ENCODE measurements around the gene R3HCC1L. TPM values are rescaled to one million over a fixed set of nuclear protein-coding genes. Genes with fewer than 3 reads are reported as not detected.

Gene R3HCC1L
- total and polyA plus RNA-seq, 10 of the 15 experiments (the other 5 are each of a cell fraction or from before 2014, with no cell fraction given): 11.3 to 20.3 (median 15.3) TPM

- TF ChIP-seq GATAD2B (conservative IDR thresholded peaks at IDR 0.05; ENCODE audit: low read depth) (no peak), NFXL1 (IDR thresholded peaks at IDR 0.05; ENCODE audit: borderline replicate concordance) (no peak), IRF3 (IDR thresholded peaks at IDR 0.05) (no peak), PML (IDR thresholded peaks at IDR 0.05; ENCODE audit: low read length) (no peak)
Observed at GRCh38 chr10:98263088-98263487, 128.6 kb downstream of the R3HCC1L start (continued).

- H4K20me1 ChIP-seq (ENCODE audit: control insufficient read depth, insufficient read depth): no peaks in the 10 kb centered on the region
- no peak overlapping the region for H3K9ac ChIP-seq (ENCODE audit: control insufficient read depth, insufficient read depth, low read length)
- FAIRE-seq (no peak), DNase-seq (ENCODE audit: low read depth, low spot score) (no peak), ATAC-seq (no peak)
- 26% methylated on average over 12 of the region's 12 CpGs for whole genome bisulfite sequencing (ENCODE audit: insufficient coverage, insufficient replicate concordance, low lambda C conversion rate, missing lambda C conversion rate)
- CTCF ChIA-PET: no interaction called here
- SMC1A ChIA-PET (ENCODE audit: uncharacterized antibody, unreplicated experiment): interaction anchor here (1.3 kb wide), 1 partner anchor 15 kb away, joined by 3 read pairs; no protein-coding TSS in a partner anchor
- no peak overlapping the region for H3K4me3 ChIP-seq
- intact Hi-C loops (cut with micrococcal nuclease; ENCODE audit: unreplicated experiment): no loop called here
- TF ChIP-seq FOXK2 (IDR thresholded peaks at IDR 0.05) (no peak), STAT1 (conservative IDR thresholded peaks at IDR 0.05) (no peak), ZZZ3 (IDR thresholded peaks at IDR 0.05; ENCODE audit: control insufficient read depth, insufficient read length, low read depth) (no peak), PAX8 (IDR thresholded peaks at IDR 0.05) (no peak), MEF2A (IDR thresholded peaks at IDR 0.05; ENCODE audit: insufficient read depth, low read depth, low read length) (no peak), TCF12 (IDR thresholded peaks at IDR 0.05; ENCODE audit: low read depth, low read length) (no peak), SIX5 (IDR thresholded peaks at IDR 0.05; ENCODE audit: low read depth, low read length, severe bottlenecking) (no peak), POLR2AphosphoS2 (IDR thresholded peaks at IDR 0.05; ENCODE audit: low read depth, low read length) (no peak), HSF1 (IDR thresholded peaks at IDR 0.05; ENCODE audit: low read depth, low read length) (no peak), EP300 (IDR thresholded peaks at IDR 0.05; ENCODE audit: borderline replicate concordance in 1 of 2, control insufficient read depth in 1 of 2, low read depth in 2 of 2, low read length in 2 of 2) (no peak), MTA3 (IDR thresholded peaks at IDR 0.05; ENCODE audit: borderline replicate concordance, low read length) (no peak), NFIC (IDR thresholded peaks at IDR 0.05; ENCODE audit: low read depth, low read length) (no peak)
- RAD21 ChIA-PET (ENCODE audit: unreplicated experiment): interaction anchor here (0.7 kb wide), 1 partner anchor 11 kb away, joined by 4 read pairs; no protein-coding TSS in a partner anchor
- H3K36me3 ChIP-seq (ENCODE audit: control insufficient read depth in 2 of 2, insufficient read depth in 2 of 2, low read length in 1 of 2): no peaks in the 10 kb centered on the region
- POLR2A ChIA-PET: no interaction called here
- H3K9me3 ChIP-seq (replicated peaks; ENCODE audit: control insufficient read depth, insufficient read depth, low read length): no peaks in the 10 kb centered on the region
- no peak overlapping the region for H3K27ac ChIP-seq (ENCODE audit: control insufficient read depth, insufficient read depth)
- H3K4me2 ChIP-seq (ENCODE audit: control insufficient read depth, insufficient read depth): no peak overlapping the region
- H2AFZ ChIP-seq (ENCODE audit: control insufficient read depth, low read depth, low read length): no peak overlapping the region
- in situ Hi-C loops (cut with MboI): no loop called here
- peaks cover 7 to 11% of the 10 kb centered on the region in 2 experiments for H3K27me3 ChIP-seq (replicated peaks in 1 of 2; ENCODE audit: control insufficient read depth in 2 of 2, insufficient read depth in 2 of 2, low read length in 1 of 2)
- no peaks in the 10 kb centered on the region for H3K79me2 ChIP-seq (ENCODE audit: control insufficient read depth, insufficient read depth, low read length)
- no peaks in the 10 kb centered on the region for H3K4me1 ChIP-seq (ENCODE audit: control insufficient read depth, insufficient read depth, low read length)
- BruUV-seq (replicated peaks): no TSS peak
Observed at GRCh38 chr10:98264378-98265065, 130.1 kb downstream of the R3HCC1L start.
